ENCODE results near the gene FBXO33.

- no peak for TF ChIP-seq CTCF (conservative IDR thresholded peaks at IDR 0.05)
- peak; percentile 33; the same call in 1 of the 2 replicates for TF ChIP-seq ZFX (IDR thresholded peaks at IDR 0.05)
Measured at GRCh38 chr14:39431416-39432178, 636 bp downstream of the FBXO33 start.

All from C4-2B (cell line).